GM19468 (cell line): ENCODE results near the gene PIGL.
"Not testable (repeated sequence)": the region's sequence is repeated elsewhere in the genome, so short reads cannot be mapped to it uniquely, and the experiment has no call there.

Experiments used
- ATAC-seq: cut with Tn5 transposase; IDR thresholded peaks from one replicate; pipeline ENCODE4 v1.9.1; 2021; ENCODE audit warnings: mild to moderate bottlenecking, moderate library complexity, moderate number of reproducible peaks; ENCODE audit not compliant: unreplicated experiment; ENCODE audit errors: extremely low read depth

Gene PIGL

GRCh38 chr17:16215965-16216316 lies 1.1 kb upstream of the PIGL start:
- no peak for ATAC-seq

- not testable (repeated sequence) for ATAC-seq
These were observed 539 bp upstream of the PIGL start for GRCh38 chr17:16216341-16217001.

- ATAC-seq = no peak
These were observed 5.4 kb downstream of the PIGL start for GRCh38 chr17:16222406-16222805.

- ATAC-seq = not testable (repeated sequence)
These were observed 13.0 kb downstream of the PIGL start for GRCh38 chr17:16229912-16230561.

- ATAC-seq = no peak
These were observed 15.4 kb downstream of the PIGL start for GRCh38 chr17:16232391-16232790.

- no peak for ATAC-seq
These were observed 22.9 kb downstream of the PIGL start for GRCh38 chr17:16239931-16240330.

GRCh38 chr17:16241906-16242399 lies 24.9 kb downstream of the PIGL start:
- ATAC-seq = no peak

GRCh38 chr17:16243385-16243784 lies 26.4 kb downstream of the PIGL start:
- ATAC-seq = no peak

GRCh38 chr17:16243801-16244567 lies 27.0 kb downstream of the PIGL start:
- no peak for ATAC-seq

- no peak for ATAC-seq
These were observed 30.6 kb downstream of the PIGL start for GRCh38 chr17:16247586-16247984.

GRCh38 chr17:16250635-16251034 lies 33.6 kb downstream of the PIGL start:
- ATAC-seq = no peak

- ATAC-seq = no peak
These were observed 34.0 kb downstream of the PIGL start for GRCh38 chr17:16251043-16251442.

GRCh38 chr17:16251556-16251955 lies 34.5 kb downstream of the PIGL start:
- ATAC-seq = no peak

- ATAC-seq = no peak
These were observed 37.9 kb downstream of the PIGL start for GRCh38 chr17:16254773-16255400.

GRCh38 chr17:16255481-16255921 lies 38.5 kb downstream of the PIGL start:
- ATAC-seq = no peak

GRCh38 chr17:16258901-16259300 lies 41.9 kb downstream of the PIGL start:
- no peak for ATAC-seq

- no peak for ATAC-seq
These were observed 42.9 kb downstream of the PIGL start for GRCh38 chr17:16259926-16260325.

GRCh38 chr17:16261049-16261448 lies 44.0 kb downstream of the PIGL start:
- ATAC-seq = no peak

- ATAC-seq = no peak
These were observed 45.2 kb downstream of the PIGL start for GRCh38 chr17:16262201-16262600.

- no peak for ATAC-seq
These were observed 50.2 kb downstream of the PIGL start for GRCh38 chr17:16267174-16267573.

- no peak for ATAC-seq
These were observed 52.6 kb downstream of the PIGL start for GRCh38 chr17:16269658-16270057.
